ENCODE results near the gene RRP9.
"Not testable (repeated sequence)": the region's sequence is repeated elsewhere in the genome, so short reads cannot be mapped to it uniquely, and the experiment has no call there.

Gene RRP9, protein sequence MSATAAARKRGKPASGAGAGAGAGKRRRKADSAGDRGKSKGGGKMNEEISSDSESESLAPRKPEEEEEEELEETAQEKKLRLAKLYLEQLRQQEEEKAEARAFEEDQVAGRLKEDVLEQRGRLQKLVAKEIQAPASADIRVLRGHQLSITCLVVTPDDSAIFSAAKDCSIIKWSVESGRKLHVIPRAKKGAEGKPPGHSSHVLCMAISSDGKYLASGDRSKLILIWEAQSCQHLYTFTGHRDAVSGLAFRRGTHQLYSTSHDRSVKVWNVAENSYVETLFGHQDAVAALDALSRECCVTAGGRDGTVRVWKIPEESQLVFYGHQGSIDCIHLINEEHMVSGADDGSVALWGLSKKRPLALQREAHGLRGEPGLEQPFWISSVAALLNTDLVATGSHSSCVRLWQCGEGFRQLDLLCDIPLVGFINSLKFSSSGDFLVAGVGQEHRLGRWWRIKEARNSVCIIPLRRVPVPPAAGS

GRCh38 chr3:51941798-51942602 lies at the start of gene RRP9, which contains the start of gene PARP3:
Gene RRP9, minus strand, starts transcription at chr3:51941904. Its CDS starts 37 bp downstream, at chr3:51941867.
Gene PARP3, plus strand, starts transcription at chr3:51942363. Its CDS starts 993 bp downstream, at chr3:51943356.
- H3K27me3 Mint-ChIP-seq (ENCODE audit: low read depth, poor library complexity): peaks cover 3% of the 10 kb centered on the region
- H3K9me3 Mint-ChIP-seq: no peaks in the 10 kb centered on the region
- peak; percentile 100 for DNase-seq
- peak within 1 kb of the TSS; percentile 92 for H3K4me3 Mint-ChIP-seq
- peaks cover 47% of the 10 kb centered on the region for H3K4me1 Mint-ChIP-seq
- peaks cover 12% of the 10 kb centered on the region for H3K36me3 Mint-ChIP-seq (ENCODE audit: low read depth)
- H3K27ac Mint-ChIP-seq: peak within 1 kb of the TSS; percentile 41
- TF ChIP-seq, protein P1, sequence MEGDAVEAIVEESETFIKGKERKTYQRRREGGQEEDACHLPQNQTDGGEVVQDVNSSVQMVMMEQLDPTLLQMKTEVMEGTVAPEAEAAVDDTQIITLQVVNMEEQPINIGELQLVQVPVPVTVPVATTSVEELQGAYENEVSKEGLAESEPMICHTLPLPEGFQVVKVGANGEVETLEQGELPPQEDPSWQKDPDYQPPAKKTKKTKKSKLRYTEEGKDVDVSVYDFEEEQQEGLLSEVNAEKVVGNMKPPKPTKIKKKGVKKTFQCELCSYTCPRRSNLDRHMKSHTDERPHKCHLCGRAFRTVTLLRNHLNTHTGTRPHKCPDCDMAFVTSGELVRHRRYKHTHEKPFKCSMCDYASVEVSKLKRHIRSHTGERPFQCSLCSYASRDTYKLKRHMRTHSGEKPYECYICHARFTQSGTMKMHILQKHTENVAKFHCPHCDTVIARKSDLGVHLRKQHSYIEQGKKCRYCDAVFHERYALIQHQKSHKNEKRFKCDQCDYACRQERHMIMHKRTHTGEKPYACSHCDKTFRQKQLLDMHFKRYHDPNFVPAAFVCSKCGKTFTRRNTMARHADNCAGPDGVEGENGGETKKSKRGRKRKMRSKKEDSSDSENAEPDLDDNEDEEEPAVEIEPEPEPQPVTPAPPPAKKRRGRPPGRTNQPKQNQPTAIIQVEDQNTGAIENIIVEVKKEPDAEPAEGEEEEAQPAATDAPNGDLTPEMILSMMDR (IDR thresholded peaks at IDR 0.05): peak; percentile 99

DNA sequence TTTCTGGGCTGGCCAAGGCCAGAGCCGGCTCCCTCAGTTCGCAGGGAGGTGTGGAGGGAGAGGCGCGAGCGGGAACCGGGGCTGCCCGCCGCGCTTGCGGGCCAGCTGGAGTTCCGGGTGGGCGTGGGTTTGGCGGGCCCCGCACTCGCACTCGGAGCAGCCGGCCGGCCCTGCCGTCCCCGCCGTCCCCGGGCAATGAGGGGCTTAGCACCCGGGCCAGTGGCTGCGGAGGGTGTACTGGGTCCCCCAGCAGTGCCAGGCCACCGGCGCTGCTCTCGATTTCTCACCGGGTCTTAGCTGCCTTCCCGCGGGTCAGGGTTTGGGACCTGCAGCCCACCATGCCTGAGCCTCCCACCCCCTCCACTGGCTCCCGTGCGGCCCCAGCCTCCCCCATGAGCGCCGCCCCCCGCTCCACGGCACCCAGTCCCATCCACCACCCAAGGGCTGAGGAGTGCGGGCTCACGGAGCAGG lies 48.8 kb upstream of the RRP9 start:
- not testable (repeated sequence) for DNase-seq; H3K27ac Mint-ChIP-seq; H3K9me3 Mint-ChIP-seq; H3K27me3 Mint-ChIP-seq (ENCODE audit: low read depth, poor library complexity); H3K4me3 Mint-ChIP-seq
- peaks cover 57% of the 10 kb centered on the region for H3K4me1 Mint-ChIP-seq
- peaks cover 40% of the 10 kb centered on the region for H3K36me3 Mint-ChIP-seq (ENCODE audit: low read depth)

DNA sequence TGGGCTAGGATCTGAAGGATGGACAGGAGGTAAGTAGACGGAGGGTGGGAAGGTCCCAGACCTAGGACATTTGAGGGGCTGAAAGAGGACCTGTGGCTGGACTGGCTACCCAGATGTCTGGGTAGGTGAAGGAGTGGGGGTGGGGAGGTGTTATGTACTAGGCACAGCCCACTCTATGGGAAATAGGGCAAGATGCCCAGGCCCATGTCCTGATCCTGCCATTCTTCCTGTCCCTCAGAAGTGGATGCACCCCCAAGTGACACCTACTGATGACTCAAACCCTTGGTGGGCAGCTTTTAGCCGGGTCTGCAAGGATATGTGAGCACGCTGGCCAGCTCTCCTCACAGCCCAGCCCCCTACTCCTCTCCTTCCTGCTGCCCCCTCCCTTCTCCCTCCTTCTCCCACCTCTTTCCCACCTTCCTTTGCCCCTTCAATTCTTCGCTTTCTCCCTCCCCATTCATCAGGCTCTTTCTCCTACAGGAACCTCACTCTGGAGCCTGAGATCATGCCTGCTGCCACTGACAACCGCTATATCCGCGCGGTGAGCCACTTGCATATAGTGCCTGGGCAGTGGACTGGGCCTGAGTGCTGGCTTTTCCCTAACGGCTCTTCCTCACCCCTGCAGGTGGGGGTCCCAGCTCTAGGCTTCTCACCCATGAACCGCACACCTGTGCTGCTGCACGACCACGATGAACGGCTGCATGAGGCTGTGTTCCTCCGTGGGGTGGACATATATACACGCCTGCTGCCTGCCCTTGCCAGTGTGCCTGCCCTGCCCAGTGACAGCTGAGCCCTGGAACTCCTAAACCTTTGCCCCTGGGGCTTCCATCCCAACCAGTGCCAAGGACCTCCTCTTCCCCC lies 46.8 kb upstream of the RRP9 start:
- Mint-ChIP-seq H3K27ac (peak overlapping the region; percentile 84), H3K36me3 (ENCODE audit: low read depth) (peaks cover 21% of the 10 kb centered on the region), H3K9me3 (no peaks in the 10 kb centered on the region), H3K4me3 (no peak overlapping the region), H3K4me1 (peaks cover 56% of the 10 kb centered on the region), H3K27me3 (ENCODE audit: low read depth, poor library complexity) (peaks cover 2% of the 10 kb centered on the region)
- DNase-seq: no peak
- TF ChIP-seq, protein P1 (IDR thresholded peaks at IDR 0.05): no peak

DNA sequence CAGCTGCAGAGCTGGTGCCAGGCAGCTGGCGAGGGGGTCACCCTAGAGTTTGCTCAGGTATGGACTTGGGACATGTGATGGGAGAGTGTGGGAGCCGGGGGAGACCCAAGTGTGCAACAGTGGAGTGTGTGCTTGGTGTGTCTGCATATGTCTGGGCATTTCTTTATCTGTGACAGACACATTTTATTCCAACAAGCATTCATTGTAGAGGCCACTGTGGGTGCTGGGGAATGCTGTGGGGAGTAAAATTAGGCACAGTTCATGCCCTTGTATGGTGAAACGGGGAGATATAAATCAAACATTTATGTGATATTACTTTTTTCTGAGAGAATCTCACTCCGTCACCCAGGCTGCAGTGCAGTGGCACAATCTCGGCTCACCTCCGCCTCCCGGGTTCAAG lies 45.9 kb upstream of the RRP9 start:
- Mint-ChIP-seq H3K36me3 (ENCODE audit: low read depth) (peaks cover 11% of the 10 kb centered on the region), H3K4me3 (no peak overlapping the region), H3K4me1 (peaks cover 57% of the 10 kb centered on the region), H3K27ac (no peak overlapping the region), H3K9me3 (no peaks in the 10 kb centered on the region), H3K27me3 (ENCODE audit: low read depth, poor library complexity) (peaks cover 2% of the 10 kb centered on the region)
- no peak for DNase-seq
- TF ChIP-seq, protein P1 (IDR thresholded peaks at IDR 0.05): no peak

DNA sequence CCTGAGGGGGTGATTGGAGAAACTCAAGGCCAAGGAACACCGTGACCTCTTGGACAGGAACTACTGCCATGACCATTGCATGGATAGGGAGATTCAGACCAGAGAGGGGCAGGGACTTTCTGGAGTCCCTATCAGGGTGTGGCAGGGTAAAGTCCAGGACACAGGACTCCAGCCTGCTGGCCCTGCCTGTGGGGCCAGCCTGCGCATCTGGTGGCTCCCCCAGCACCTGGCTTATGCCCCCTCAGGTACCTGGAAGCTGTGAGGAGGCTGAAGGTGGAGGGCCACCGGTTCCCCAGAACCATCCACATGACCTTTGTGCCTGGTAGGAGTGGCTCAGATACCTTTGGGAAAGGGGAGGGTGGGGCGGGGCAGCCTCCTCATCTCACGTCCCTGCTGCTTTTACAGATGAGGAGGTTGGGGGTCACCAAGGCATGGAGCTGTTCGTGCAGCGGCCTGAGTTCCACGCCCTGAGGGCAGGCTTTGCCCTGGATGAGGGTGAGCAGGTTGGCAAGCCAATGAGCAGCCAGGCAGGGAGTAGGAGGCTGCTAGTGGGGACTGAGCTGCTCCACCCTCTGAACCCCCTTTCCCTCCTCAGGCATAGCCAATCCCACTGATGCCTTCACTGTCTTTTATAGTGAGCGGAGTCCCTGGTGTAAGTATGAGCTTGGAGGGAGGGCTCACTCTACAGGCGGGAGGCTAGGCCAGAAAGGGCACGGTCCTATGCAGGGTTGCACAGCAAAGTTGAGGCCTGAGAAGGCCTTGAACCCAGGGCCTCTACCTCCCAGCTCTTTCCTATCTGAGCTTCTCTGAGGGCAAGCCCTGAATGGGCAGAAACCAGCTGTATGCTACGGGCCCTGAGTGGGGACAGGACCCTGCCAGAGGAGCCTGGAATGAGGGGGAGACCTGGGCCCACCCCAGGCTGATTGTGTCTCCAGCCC lies 44.6 kb upstream of the RRP9 start:
- Mint-ChIP-seq H3K27ac (no peak overlapping the region), H3K9me3 (no peaks in the 10 kb centered on the region), H3K4me1 (peaks cover 59% of the 10 kb centered on the region), H3K36me3 (ENCODE audit: low read depth) (peaks cover 4% of the 10 kb centered on the region), H3K4me3 (no peak overlapping the region), H3K27me3 (ENCODE audit: low read depth, poor library complexity) (peaks cover 2% of the 10 kb centered on the region)
- no peak for DNase-seq
- TF ChIP-seq, protein P1 (IDR thresholded peaks at IDR 0.05): no peak
